ENCODE results near the gene ZNF415. TPM values are rescaled to one million over a fixed set of nuclear protein-coding genes. Genes with fewer than 3 reads are reported as not detected.
"Not testable (repeated sequence)": the region's sequence is repeated elsewhere in the genome, so short reads cannot be mapped to it uniquely, and the experiment has no call there.

ZNF415 gene
- total and polyA plus RNA-seq, 9 of the 15 experiments (the other 6 are each of a cell fraction or from before 2014, with no cell fraction given), result 0.06 to 0.82 (median 0.14) TPM; not detected in 2

DNA sequence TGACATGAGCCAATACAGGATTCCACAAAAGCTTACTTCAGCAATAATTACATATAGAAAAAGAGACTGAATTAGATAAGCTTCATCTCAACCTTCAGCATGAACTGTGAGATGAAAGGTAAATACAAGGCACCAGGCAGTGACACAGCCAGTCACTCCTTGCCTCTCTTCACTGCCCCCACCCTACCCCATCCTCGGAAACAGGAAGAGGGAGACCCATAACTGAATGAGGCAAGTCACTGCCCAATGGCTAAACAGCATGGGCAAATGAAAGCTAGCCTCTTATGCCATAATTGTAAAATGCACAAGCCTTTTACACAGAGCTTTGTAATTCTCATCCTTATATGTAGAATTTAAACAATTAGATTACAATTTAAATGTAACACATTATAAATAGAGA is 31.2 kb downstream of the ZNF415 start (continued):
- TF ChIP-seq, protein P1, sequence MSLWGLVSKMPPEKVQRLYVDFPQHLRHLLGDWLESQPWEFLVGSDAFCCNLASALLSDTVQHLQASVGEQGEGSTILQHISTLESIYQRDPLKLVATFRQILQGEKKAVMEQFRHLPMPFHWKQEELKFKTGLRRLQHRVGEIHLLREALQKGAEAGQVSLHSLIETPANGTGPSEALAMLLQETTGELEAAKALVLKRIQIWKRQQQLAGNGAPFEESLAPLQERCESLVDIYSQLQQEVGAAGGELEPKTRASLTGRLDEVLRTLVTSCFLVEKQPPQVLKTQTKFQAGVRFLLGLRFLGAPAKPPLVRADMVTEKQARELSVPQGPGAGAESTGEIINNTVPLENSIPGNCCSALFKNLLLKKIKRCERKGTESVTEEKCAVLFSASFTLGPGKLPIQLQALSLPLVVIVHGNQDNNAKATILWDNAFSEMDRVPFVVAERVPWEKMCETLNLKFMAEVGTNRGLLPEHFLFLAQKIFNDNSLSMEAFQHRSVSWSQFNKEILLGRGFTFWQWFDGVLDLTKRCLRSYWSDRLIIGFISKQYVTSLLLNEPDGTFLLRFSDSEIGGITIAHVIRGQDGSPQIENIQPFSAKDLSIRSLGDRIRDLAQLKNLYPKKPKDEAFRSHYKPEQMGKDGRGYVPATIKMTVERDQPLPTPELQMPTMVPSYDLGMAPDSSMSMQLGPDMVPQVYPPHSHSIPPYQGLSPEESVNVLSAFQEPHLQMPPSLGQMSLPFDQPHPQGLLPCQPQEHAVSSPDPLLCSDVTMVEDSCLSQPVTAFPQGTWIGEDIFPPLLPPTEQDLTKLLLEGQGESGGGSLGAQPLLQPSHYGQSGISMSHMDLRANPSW (CRISPR knock-in tag; IDR thresholded peaks at IDR 0.05), result no peak
- TF ChIP-seq RFX5 (IDR thresholded peaks at IDR 0.05; ENCODE audit: low read depth, low read length), result no peak
- TF ChIP-seq, protein P2, sequence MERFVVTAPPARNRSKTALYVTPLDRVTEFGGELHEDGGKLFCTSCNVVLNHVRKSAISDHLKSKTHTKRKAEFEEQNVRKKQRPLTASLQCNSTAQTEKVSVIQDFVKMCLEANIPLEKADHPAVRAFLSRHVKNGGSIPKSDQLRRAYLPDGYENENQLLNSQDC (CRISPR knock-in tag; IDR thresholded peaks at IDR 0.05), result no peak
- no peak for TF ChIP-seq HOXB6 (CRISPR knock-in tag; IDR thresholded peaks at IDR 0.05; ENCODE audit: borderline replicate concordance)
- peak; percentile 34 for TF ChIP-seq C11orf30 (IDR thresholded peaks at IDR 0.05; ENCODE audit: low read depth)
- TF ChIP-seq, protein P3, sequence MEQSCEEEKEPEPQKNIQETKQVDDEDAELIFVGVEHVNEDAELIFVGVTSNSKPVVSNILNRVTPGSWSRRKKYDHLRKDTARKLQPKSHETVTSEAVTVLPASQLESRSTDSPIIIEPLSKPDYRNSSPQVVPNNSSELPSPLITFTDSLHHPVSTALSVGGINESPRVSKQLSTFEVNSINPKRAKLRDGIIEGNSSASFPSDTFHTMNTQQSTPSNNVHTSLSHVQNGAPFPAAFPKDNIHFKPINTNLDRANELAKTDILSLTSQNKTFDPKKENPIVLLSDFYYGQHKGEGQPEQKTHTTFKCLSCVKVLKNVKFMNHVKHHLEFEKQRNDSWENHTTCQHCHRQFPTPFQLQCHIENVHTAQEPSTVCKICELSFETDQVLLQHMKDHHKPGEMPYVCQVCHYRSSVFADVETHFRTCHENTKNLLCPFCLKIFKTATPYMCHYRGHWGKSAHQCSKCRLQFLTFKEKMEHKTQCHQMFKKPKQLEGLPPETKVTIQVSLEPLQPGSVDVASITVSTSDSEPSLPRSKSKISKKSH (CRISPR knock-in tag; IDR thresholded peaks at IDR 0.05), result no peak
- TF ChIP-seq NR1H2 (CRISPR knock-in tag; IDR thresholded peaks at IDR 0.05), result no peak
- TF ChIP-seq, protein P4, sequence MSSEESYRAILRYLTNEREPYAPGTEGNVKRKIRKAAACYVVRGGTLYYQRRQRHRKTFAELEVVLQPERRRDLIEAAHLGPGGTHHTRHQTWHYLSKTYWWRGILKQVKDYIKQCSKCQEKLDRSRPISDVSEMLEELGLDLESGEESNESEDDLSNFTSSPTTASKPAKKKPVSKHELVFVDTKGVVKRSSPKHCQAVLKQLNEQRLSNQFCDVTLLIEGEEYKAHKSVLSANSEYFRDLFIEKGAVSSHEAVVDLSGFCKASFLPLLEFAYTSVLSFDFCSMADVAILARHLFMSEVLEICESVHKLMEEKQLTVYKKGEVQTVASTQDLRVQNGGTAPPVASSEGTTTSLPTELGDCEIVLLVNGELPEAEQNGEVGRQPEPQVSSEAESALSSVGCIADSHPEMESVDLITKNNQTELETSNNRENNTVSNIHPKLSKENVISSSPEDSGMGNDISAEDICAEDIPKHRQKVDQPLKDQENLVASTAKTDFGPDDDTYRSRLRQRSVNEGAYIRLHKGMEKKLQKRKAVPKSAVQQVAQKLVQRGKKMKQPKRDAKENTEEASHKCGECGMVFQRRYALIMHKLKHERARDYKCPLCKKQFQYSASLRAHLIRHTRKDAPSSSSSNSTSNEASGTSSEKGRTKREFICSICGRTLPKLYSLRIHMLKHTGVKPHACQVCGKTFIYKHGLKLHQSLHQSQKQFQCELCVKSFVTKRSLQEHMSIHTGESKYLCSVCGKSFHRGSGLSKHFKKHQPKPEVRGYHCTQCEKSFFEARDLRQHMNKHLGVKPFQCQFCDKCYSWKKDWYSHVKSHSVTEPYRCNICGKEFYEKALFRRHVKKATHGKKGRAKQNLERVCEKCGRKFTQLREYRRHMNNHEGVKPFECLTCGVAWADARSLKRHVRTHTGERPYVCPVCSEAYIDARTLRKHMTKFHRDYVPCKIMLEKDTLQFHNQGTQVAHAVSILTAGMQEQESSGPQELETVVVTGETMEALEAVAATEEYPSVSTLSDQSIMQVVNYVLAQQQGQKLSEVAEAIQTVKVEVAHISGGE (CRISPR knock-in tag; IDR thresholded peaks at IDR 0.05), result no peak

DNA sequence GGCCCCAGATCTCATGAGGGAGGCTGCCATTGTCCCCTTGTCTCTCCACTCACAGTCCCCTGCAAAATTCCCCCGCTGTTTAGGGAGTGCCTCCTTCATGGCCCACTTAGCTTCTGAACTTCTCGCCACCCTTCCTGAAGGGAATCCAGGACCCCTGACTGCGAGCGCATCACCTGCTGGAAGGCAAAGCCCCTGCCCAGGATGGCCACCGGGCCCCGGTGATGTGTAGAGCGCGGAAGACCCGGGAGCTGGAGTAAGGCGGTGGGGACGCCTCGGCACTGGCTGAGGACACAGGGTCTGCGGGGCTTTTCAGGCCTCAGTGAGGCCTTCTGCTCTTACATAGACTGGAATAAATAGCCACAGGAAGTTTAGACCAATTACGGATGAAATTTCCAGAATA is 34.1 kb downstream of the ZNF415 start:
- FAIRE-seq; H3K9me1 ChIP-seq (ENCODE audit: control insufficient read depth, insufficient read depth, low read length); H3K27me3 ChIP-seq (ENCODE audit: control insufficient read depth in 2 of 2, insufficient read depth in 2 of 2, low read length in 2 of 2); H4K20me1 ChIP-seq (replicated peaks; ENCODE audit: control insufficient read depth, insufficient read depth, low read length); in situ Hi-C loops (cut with MboI); H3K9me3 ChIP-seq (replicated peaks; ENCODE audit: control insufficient read depth, insufficient read depth, low read depth, low read length); intact Hi-C loops (cut with micrococcal nuclease); BruUV-seq (replicated peaks); ATAC-seq; DNase-seq (ENCODE audit: extremely low read depth in 1 of 4, low spot score in 3 of 4); H2AFZ ChIP-seq (ENCODE audit: low read depth, low read length); H3K4me3 ChIP-seq; H3K9ac ChIP-seq (ENCODE audit: insufficient read depth in 1 of 2, low read depth in 2 of 2, low read length in 2 of 2); H3K4me2 ChIP-seq (ENCODE audit: insufficient read depth, low read length); H3K27ac ChIP-seq (ENCODE audit: extremely low read depth, low read depth, low read length): not testable (repeated sequence)
- peaks cover 9 to 13% of the 10 kb centered on the region in 2 experiments; a peak in 4 of 5 replicates for H3K4me1 ChIP-seq (replicated peaks in 1 of 2; ENCODE audit: control insufficient read depth in 2 of 2, insufficient read depth in 2 of 2, low read length in 2 of 2)
- WGBS (ENCODE audit: insufficient coverage, low coverage, missing lambda C conversion rate), result 64% methylated on average over 10 of the region's 14 CpGs
- ChIA-PET CTCF (ENCODE audit: low intra/inter-chr PET ratio) (interaction anchor here (0.7 kb wide), 1 partner anchor 155 kb away, joined by 3 read pairs; no protein-coding TSS in a partner anchor), POLR2A (interaction anchor here (0.6 kb wide), 1 partner anchor 174 kb away, joined by 3 read pairs; no protein-coding TSS in a partner anchor)
- H3K79me2 ChIP-seq (ENCODE audit: control insufficient read depth, insufficient read depth, low read length), result peaks cover 74% of the 10 kb centered on the region
- peaks cover 25% of the 10 kb centered on the region; the same call in 2 of the 3 replicates for H3K36me3 ChIP-seq (ENCODE audit: control insufficient read depth, insufficient read depth, low read length)

Data from K562 (cell line).